ENCODE data around the gene ZSCAN25. TPM values are rescaled to one million over a fixed set of nuclear protein-coding genes. Genes with fewer than 3 reads are reported as not detected.
"Not testable (repeated sequence)": the region's sequence is repeated elsewhere in the genome, so short reads cannot be mapped to it uniquely, and the experiment has no call there.

Gene ZSCAN25
- 5.3 and 11.8 TPM in 2 replicates for total RNA-seq (2014; rRNA removed; shearing (Covaris generic); ENCODE audit: low replicate concordance)

- in situ Hi-C loops (cut with HindIII; ENCODE audit: low pct_unique_long_range_greater_than_20kb, low sequenced_read_pairs) = no loop called here
- DNase-seq (ENCODE audit: low read depth) = peak; percentile 85
Measured at GRCh38 chr7:99616359-99617191, at the start of gene ZSCAN25. TSS of gene ZSCAN25 (plus strand) at chr7:99616946. CDS start at chr7:99619607, 2,661 bp downstream.

GRCh38 chr7:99568770-99569169 lies 48.0 kb upstream of the ZSCAN25 start:
- in situ Hi-C loops (cut with HindIII; ENCODE audit: low pct_unique_long_range_greater_than_20kb, low sequenced_read_pairs); DNase-seq (ENCODE audit: low read depth): not testable (repeated sequence)

- in situ Hi-C loops (cut with HindIII; ENCODE audit: low pct_unique_long_range_greater_than_20kb, low sequenced_read_pairs) = no loop called here
- DNase-seq (ENCODE audit: low read depth) = no peak
Measured at GRCh38 chr7:99571768-99572167, 45.0 kb upstream of the ZSCAN25 start.

GRCh38 chr7:99573257-99573656 lies 43.5 kb upstream of the ZSCAN25 start:
- DNase-seq (ENCODE audit: low read depth) = no peak
- in situ Hi-C loops (cut with HindIII; ENCODE audit: low pct_unique_long_range_greater_than_20kb, low sequenced_read_pairs) = no loop called here

- no peak for DNase-seq (ENCODE audit: low read depth)
- in situ Hi-C loops (cut with HindIII; ENCODE audit: low pct_unique_long_range_greater_than_20kb, low sequenced_read_pairs) = no loop called here
Measured at GRCh38 chr7:99576251-99576650, 40.5 kb upstream of the ZSCAN25 start.

- DNase-seq (ENCODE audit: low read depth) = no peak
- in situ Hi-C loops (cut with HindIII; ENCODE audit: low pct_unique_long_range_greater_than_20kb, low sequenced_read_pairs) = no loop called here
Measured at GRCh38 chr7:99579281-99579955, 37.3 kb upstream of the ZSCAN25 start.

- no peak for DNase-seq (ENCODE audit: low read depth)
- in situ Hi-C loops (cut with HindIII; ENCODE audit: low pct_unique_long_range_greater_than_20kb, low sequenced_read_pairs) = no loop called here
Measured at GRCh38 chr7:99579956-99580777, 36.6 kb upstream of the ZSCAN25 start.

- in situ Hi-C loops (cut with HindIII; ENCODE audit: low pct_unique_long_range_greater_than_20kb, low sequenced_read_pairs); DNase-seq (ENCODE audit: low read depth): not testable (repeated sequence)
Measured at GRCh38 chr7:99580778-99581332, 35.9 kb upstream of the ZSCAN25 start.

GRCh38 chr7:99588868-99589267 lies 27.9 kb upstream of the ZSCAN25 start:
- DNase-seq (ENCODE audit: low read depth) = no peak
- in situ Hi-C loops (cut with HindIII; ENCODE audit: low pct_unique_long_range_greater_than_20kb, low sequenced_read_pairs) = no loop called here

- in situ Hi-C loops (cut with HindIII; ENCODE audit: low pct_unique_long_range_greater_than_20kb, low sequenced_read_pairs) = no loop called here
- DNase-seq (ENCODE audit: low read depth) = no peak
Measured at GRCh38 chr7:99594948-99595745, 21.6 kb upstream of the ZSCAN25 start.

GRCh38 chr7:99596408-99596955 lies 20.3 kb upstream of the ZSCAN25 start:
- DNase-seq (ENCODE audit: low read depth) = no peak
- in situ Hi-C loops (cut with HindIII; ENCODE audit: low pct_unique_long_range_greater_than_20kb, low sequenced_read_pairs) = no loop called here

GRCh38 chr7:99597762-99598501 lies 18.8 kb upstream of the ZSCAN25 start, which contains the start of gene TMEM225B:
TSS of gene TMEM225B (plus strand) at chr7:99598267. CDS start at chr7:99604389, 6,122 bp downstream.
- DNase-seq (ENCODE audit: low read depth) = no peak
- in situ Hi-C loops (cut with HindIII; ENCODE audit: low pct_unique_long_range_greater_than_20kb, low sequenced_read_pairs) = no loop called here

GRCh38 chr7:99599836-99600235 lies 16.9 kb upstream of the ZSCAN25 start:
- in situ Hi-C loops (cut with HindIII; ENCODE audit: low pct_unique_long_range_greater_than_20kb, low sequenced_read_pairs) = no loop called here
- no peak for DNase-seq (ENCODE audit: low read depth)

- DNase-seq (ENCODE audit: low read depth) = no peak
- in situ Hi-C loops (cut with HindIII; ENCODE audit: low pct_unique_long_range_greater_than_20kb, low sequenced_read_pairs) = no loop called here
Measured at GRCh38 chr7:99601656-99602310, 15.0 kb upstream of the ZSCAN25 start.

GRCh38 chr7:99605527-99605926 lies 11.2 kb upstream of the ZSCAN25 start:
- in situ Hi-C loops (cut with HindIII; ENCODE audit: low pct_unique_long_range_greater_than_20kb, low sequenced_read_pairs) = no loop called here
- DNase-seq (ENCODE audit: low read depth) = no peak

GRCh38 chr7:99606531-99606930 lies 10.2 kb upstream of the ZSCAN25 start:
- no peak for DNase-seq (ENCODE audit: low read depth)
- in situ Hi-C loops (cut with HindIII; ENCODE audit: low pct_unique_long_range_greater_than_20kb, low sequenced_read_pairs) = no loop called here
